Duodenal mucosa (tissue), 2 donors: ENCODE data around the gene HIBADH.
"Not testable (repeated sequence)": the region's sequence is repeated elsewhere in the genome, so short reads cannot be mapped to it uniquely, and the experiment has no call there.

Experiments
- H3K27ac ChIP-seq: one replicate; pipeline ENCODE4 v1.7.0; 2013; ENCODE audit warnings: low read depth, low read length
- H3K27me3 ChIP-seq, 2 donors: one replicate each; pipeline ENCODE4 v1.7.0; 2013; ENCODE audit warnings: low read length in 2 of 2, control low read depth in 1 of 2; ENCODE audit not compliant: insufficient read depth in 2 of 2, control insufficient read depth in 1 of 2
- H3K36me3 ChIP-seq, 2 donors: one replicate each; pipeline ENCODE4 v1.7.0; 2013; ENCODE audit warnings: low read length in 2 of 2, control low read depth in 1 of 2; ENCODE audit not compliant: insufficient read depth in 2 of 2, control insufficient read depth in 1 of 2
- H3K4me1 ChIP-seq, 2 donors: one replicate each; pipeline ENCODE4 v1.7.0; 2013; ENCODE audit warnings: low read length in 2 of 2, control low read depth in 1 of 2; ENCODE audit not compliant: insufficient read depth in 2 of 2, control insufficient read depth in 1 of 2
- H3K4me3 ChIP-seq, 2 donors: one replicate each; pipeline ENCODE4 v1.7.0; 2013; ENCODE audit warnings: low read length in 2 of 2, low read depth in 1 of 2
- H3K9ac ChIP-seq, 2 donors: one replicate each; pipeline ENCODE4 v1.7.0; 2013; ENCODE audit warnings: low read length in 2 of 2, low read depth in 1 of 2
- H3K9me3 ChIP-seq, 2 donors: one replicate each; pipeline ENCODE4 v1.7.0; 2013; ENCODE audit warnings: low read length in 2 of 2, control low read depth in 1 of 2; ENCODE audit not compliant: control insufficient read depth in 1 of 2

HIBADH gene

DNA sequence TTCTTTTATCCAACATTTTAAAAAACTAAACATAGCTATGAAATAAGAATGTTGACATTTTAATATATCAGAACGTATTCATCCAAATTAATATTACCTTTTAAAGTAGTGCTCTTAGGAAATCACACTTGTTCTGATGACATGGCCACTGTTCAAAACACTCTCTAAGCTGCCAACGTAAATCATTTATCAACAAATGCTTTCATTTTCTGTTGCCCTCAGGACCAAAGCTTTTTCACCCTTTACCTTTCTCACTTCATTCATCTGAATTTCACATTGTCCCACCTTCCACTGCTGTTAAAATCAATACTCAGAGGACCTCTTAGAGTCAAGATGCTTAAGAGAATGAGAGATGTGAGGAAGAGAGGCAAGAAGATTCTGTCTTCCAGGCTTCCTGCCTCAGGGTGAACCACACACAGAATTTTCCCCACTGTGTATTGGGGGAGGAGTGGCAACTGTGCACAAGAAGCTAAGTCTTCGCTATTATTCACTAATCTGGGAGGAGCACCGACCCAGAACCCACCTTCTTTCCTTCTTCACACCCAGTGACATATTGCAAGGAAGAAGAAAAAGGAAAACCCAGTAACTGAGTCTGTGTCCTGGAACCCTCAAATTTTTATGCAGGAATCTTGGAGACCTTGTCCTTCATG, 21.0 kb downstream of the HIBADH start:
- H3K4me1 ChIP-seq, result peaks cover 14 to 18% of the 10 kb centered on the region in 2 donors
- no peaks in the 10 kb centered on the region for H3K27me3 ChIP-seq
- H3K4me3 ChIP-seq, result peak overlapping the region; percentile 45 to 48
- no peak overlapping the region for H3K27ac ChIP-seq
- H3K9me3 ChIP-seq, result no peaks in the 10 kb centered on the region
- H3K36me3 ChIP-seq, result peaks cover 0 to 2% of the 10 kb centered on the region in 2 donors
- peak overlapping the region in 1 of 2 donors; percentile 52 for H3K9ac ChIP-seq

DNA sequence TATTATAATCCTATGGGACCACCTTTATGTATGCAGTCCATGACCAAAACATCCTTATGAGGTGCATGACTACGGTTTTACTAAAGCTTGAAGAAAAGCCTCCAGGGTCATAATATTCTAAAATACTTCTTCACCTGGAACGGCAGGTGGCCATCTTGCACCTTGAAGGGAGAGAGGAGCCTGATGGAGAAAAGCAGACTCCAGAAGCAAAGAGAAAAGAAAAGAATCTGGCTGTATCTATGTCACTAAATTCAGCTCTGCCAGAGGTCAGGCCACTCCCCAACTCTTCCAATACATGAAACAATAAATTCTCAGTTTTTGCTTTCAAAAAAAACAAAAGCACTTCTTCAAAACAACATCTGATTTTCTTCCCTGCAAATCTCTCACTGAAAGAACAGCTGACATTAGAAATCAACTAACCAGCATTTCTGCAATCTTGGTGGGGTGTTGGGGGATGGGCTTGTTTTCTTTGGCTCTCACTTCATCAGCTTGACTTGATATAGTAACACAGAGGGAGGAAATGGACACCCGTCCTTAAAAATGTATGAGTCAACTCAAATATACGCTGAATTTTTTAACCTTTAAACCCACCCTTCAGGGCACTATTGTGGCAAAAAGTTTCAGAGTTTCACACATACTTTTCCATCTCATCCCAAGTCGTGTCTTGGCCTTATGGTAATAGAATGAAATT, 21.7 kb downstream of the HIBADH start:
- Histone ChIP-seq H3K9me3 (no peaks in the 10 kb centered on the region), H3K9ac (no peak overlapping the region), H3K27ac (no peak overlapping the region), H3K4me3 (peak overlapping the region in 1 of 2 donors; percentile 45), H3K27me3 (no peaks in the 10 kb centered on the region), H3K4me1 (peaks cover 14 to 18% of the 10 kb centered on the region in 2 donors), H3K36me3 (no peaks in the 10 kb centered on the region)

DNA sequence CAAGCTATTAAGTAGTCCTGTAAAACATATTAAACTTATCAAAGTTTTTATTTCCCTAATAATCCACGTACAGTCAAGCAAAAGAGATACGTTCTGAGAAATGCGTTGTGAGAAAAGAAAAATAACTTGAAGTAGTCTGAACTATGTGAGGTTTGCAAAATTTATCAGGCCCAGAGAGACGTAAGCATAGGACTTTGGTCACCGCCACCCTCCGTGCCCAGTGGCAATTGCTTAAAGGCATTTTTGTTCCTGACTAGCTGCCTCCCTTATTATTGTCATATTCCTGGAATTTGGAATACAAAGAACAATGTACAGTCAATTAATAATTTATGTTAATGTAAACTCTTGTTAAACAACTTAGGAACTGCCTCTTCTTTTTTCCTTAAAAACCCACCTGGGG, 22.8 kb downstream of the HIBADH start:
- Histone ChIP-seq H3K27ac (no peak overlapping the region), H3K9me3 (no peaks in the 10 kb centered on the region), H3K9ac (no peak overlapping the region), H3K4me1 (peaks cover 14 to 18% of the 10 kb centered on the region in 2 donors), H3K4me3 (no peak overlapping the region), H3K27me3 (no peaks in the 10 kb centered on the region), H3K36me3 (peaks cover 0 to 4% of the 10 kb centered on the region in 2 donors)

DNA sequence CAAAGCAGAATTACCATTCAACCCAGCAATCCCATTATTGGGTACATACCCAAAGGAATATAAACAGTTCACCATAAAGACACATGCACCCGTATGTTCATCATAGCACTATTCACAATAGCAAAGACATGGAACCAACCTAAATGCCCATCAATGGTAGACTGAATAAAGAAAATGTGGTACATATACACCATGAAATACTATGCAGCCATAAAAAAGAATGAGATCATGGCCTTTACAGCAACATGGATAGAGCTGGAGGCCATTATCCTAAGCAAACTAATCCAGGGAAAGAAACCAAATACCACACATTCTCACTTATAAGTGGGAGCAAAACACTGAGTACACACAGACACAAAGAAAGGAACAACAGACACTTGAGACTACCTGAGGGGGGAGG, 23.6 kb downstream of the HIBADH start:
- not testable (repeated sequence) for H3K4me3 ChIP-seq, H3K36me3 ChIP-seq, H3K9ac ChIP-seq, H3K9me3 ChIP-seq, H3K27ac ChIP-seq, H3K27me3 ChIP-seq
- H3K4me1 ChIP-seq, result peaks cover 14 to 18% of the 10 kb centered on the region in 2 donors

DNA sequence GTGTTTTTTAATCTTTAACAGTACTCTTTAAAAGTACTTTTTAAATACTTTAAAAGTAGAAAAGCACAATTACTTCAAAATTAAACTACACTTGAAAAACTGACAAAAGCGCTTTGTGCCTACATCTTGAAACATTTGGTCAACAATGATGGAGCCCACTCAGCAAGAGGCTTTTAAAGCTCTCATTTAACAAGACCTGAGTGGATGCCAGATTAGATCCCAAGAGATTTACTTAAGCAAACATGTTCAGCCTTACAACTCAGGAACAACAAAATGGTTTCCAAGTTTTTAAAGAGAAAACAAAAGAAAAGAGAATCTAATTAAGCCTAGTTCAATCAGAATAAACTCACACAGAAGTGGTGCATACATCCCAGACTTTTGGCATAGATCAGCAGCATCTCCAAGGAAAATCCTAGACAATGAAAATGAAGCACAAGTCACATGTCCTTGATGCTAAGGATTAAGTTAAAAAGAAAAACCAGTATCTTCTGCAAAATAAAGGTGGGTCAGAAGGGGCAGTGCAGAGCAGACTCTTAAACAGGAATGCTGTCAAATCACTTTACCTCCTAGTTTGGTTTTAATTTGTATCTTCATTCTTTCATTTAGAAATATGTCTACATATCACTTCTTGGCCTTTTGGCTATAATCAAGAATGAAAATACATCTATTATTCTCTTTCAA, 26.2 kb downstream of the HIBADH start:
- Histone ChIP-seq H3K4me3 (no peak overlapping the region), H3K4me1 (peaks cover 6 to 13% of the 10 kb centered on the region in 2 donors), H3K27ac (no peak overlapping the region), H3K27me3 (no peaks in the 10 kb centered on the region), H3K36me3 (peaks cover 0 to 5% of the 10 kb centered on the region in 2 donors), H3K9ac (no peak overlapping the region), H3K9me3 (no peaks in the 10 kb centered on the region)

DNA sequence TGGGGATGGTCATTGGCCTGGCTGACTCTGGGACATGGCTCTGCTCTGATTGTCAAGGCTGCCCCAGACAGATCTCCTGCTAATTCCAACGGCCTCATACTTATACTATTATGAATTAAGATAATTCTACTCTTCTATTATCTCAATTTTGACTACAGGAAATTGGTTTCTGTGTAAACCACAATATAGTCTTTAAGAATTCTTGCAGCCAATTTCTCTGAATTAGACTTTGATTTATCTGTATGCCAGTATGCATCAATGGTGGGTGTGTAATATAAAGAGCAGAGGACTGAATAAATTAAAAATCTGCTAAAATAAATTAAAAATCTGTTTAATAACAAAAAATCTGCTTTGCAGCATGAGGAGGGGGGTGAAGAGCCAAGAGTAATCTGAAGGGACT, 27.0 kb downstream of the HIBADH start:
- Histone ChIP-seq H3K27me3 (no peaks in the 10 kb centered on the region), H3K27ac (no peak overlapping the region), H3K4me3 (no peak overlapping the region), H3K9me3 (no peaks in the 10 kb centered on the region), H3K9ac (no peak overlapping the region), H3K36me3 (peaks cover 0 to 5% of the 10 kb centered on the region in 2 donors), H3K4me1 (peaks cover 4 to 6% of the 10 kb centered on the region in 2 donors)

DNA sequence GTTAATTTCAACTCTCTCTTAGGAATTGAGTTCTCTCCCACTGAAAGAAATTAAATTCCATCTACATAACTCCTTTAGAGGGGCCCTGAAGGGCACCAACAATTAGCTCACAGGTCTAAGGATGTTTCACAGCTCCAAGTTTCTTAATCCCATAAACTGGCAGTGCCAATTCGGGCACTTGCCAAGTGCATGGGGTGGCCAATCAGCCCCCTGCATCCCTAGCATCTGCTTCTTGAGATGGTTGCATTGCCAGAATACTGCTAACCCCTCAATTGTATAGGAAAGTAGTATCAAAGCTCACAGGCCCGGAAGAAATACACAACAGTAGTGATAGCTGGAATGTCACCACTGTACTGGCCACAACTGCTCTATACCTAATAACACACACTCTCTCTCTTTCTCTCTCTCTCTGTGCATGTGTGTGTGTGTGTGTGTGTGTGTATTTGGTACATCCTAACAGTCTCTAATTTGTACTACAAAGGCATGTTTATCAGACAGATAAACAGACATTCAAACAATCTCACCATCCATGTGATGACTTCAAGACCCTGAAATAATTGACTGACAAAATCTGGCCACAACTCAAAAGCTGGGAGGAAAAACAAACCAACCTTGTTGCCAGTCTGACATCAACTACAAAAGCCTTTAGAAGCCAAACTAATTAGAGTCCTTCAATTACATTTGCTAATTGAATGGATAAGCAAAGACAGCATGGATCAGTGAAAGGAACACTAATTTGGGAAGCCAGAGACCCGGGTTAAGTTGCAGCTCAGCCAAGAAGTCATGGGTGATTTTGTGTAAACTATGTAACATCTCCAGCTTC, 27.8 kb downstream of the HIBADH start:
- Histone ChIP-seq H3K4me1 (no peaks in the 10 kb centered on the region), H3K27ac (no peak overlapping the region), H3K36me3 (peaks cover 0 to 7% of the 10 kb centered on the region in 2 donors), H3K9ac (no peak overlapping the region), H3K27me3 (no peaks in the 10 kb centered on the region), H3K9me3 (no peaks in the 10 kb centered on the region), H3K4me3 (no peak overlapping the region)

DNA sequence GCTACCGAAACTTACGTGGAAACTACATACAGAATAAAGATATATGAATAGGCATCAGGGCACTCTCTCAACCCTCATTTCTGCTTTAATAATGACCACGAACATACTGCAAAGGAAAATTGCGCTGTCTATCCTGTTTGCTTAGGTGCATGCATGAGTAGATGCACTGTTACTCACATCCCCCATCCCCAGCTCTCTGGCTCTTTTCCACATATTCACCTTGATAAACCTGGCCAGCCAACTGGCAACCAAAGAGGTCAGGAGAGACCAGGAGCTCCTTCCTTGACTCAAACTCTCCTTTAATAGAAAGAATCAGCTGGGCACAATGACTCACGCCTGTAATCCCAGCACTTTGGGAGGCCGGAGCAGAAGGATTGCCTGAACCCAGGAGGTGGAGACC, 29.6 kb downstream of the HIBADH start:
- H3K9me3 ChIP-seq, result no peaks in the 10 kb centered on the region

DNA sequence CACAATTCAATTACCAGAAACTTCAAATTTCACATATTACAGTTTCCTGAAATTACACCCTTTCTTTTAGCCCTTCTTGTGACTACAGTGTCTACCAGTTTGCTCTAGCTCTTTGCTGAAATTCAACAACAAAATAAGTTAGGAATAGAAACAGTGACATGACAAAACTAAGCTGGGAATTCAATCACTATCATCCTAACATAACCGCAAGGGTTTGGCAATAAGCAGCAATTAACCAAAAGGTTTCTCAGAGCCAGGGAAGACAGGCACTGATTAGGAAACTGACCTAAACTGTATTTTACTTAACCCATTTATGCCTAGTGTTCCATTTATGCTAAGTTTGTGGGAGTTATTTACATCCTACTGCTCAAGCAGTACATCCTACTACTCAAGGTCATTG, 31.3 kb downstream of the HIBADH start:
- Histone ChIP-seq H3K9ac (no peak overlapping the region), H3K36me3 (peaks cover 0 to 7% of the 10 kb centered on the region in 2 donors)

More for the DNA sequence above, 29.6 kb downstream of the HIBADH start:
- Histone ChIP-seq H3K4me1 (no peaks in the 10 kb centered on the region), H3K27me3 (no peaks in the 10 kb centered on the region), H3K4me3 (no peak overlapping the region), H3K9ac (no peak overlapping the region), H3K36me3 (peaks cover 0 to 7% of the 10 kb centered on the region in 2 donors), H3K27ac (no peak overlapping the region)

More for the DNA sequence above, 31.3 kb downstream of the HIBADH start:
- Histone ChIP-seq H3K27me3 (no peaks in the 10 kb centered on the region), H3K9me3 (no peaks in the 10 kb centered on the region), H3K4me1 (no peaks in the 10 kb centered on the region), H3K4me3 (no peak overlapping the region), H3K27ac (no peak overlapping the region)
